Pancreas (tissue), 10 donors: ENCODE results near the gene KAT6B. TPM values are rescaled to one million over a fixed set of nuclear protein-coding genes. Genes with fewer than 3 reads are reported as not detected.
A peak's percentile ranks its signal among the peaks of the same experiment; 100 is the strongest.

Experiments
- ATAC-seq, 4 donors: fragments of 200-7000 bp; cut with Tn5 transposase; one replicate each; pipeline versions ENCODE4 v1.8.0 to v1.9.1; 2020; ENCODE audit warnings: mild to moderate bottlenecking in 4 of 4, moderate library complexity in 4 of 4
- DNase-seq, 6 donors: peaks; one replicate each; pipeline ENCODE4 v3.0.0-alpha.2; 2020
- FAIRE-seq: peaks from 2 replicates; lab custom pipeline; 2012; peaks lifted over from hg19 to GRCh38; lab: Jason Lieb, UNC
- H3K27ac ChIP-seq, 4 donors: fragments of 200-600 bp; sonication (generic); 1 replicate in 3 of 4; 2 replicates in 1 of 4; pipeline versions ENCODE4 v1.5.0 to v1.8.0; 2020
- H3K27me3 ChIP-seq, 4 donors: fragments of 200-600 bp; one replicate each; pipeline ENCODE4 v1.8.0; 2021
- H3K36me3 ChIP-seq, 3 donors: fragments of 200-600 bp; sonication (generic) in 1 of 3; one replicate each; pipeline versions ENCODE4 v1.5.0 to v1.8.0; 2020 to 2021
- H3K4me1 ChIP-seq, 3 donors: fragments of 200-600 bp; one replicate each; pipeline ENCODE4 v1.8.0; 2021
- H3K4me3 ChIP-seq, 4 donors: fragments of 200-600 bp; sonication (generic) in 2 of 4; one replicate each; pipeline versions ENCODE4 v1.5.0 to v1.8.0; 2020 to 2021
- H3K9me3 ChIP-seq, 4 donors: fragments of 200-600 bp; one replicate each; pipeline ENCODE4 v1.8.0; 2021
- CTCF ChIP-seq, 4 donors: fragments of 200-600 bp; sonication (generic) in 3 of 4; IDR thresholded peaks; one replicate each; pipeline versions ENCODE4 v1.5.0 to v1.8.0; 2021; ENCODE audit warnings: antibody characterized with exemption in 4 of 4
- WGBS, 2 donors: extraction: QIAGEN DNeasy Blood & Tissue Kit; methylation state at CpG; one replicate each; pipeline ENCODE4 v1.1.7; 2013; 5-methylcytosine and 5-hydroxymethylcytosine counted together
- intact Hi-C, 3 donors: fragments of 100-400 bp; cut with DNase I; formaldehyde crosslinking; loops; one replicate each; pipeline versions ENCODE4 v1.11.1 to v1.14.2; 2022
- polyA plus RNA-seq, 2 donors: library from polyadenylated mRNA; stranded (reverse); fragments of 200-250 nt; gene quantifications; one replicate each; pipeline ENCODE4 v1.2.3, GENCODE V29; 2013
- total RNA-seq, 6 donors: library from RNA; stranded (reverse); fragmentation: NEBNext Ultra II Directional in 4 of 6; extraction: Animal tissue kit (Norgen Biotek cat#: 25700) in 4 of 6; gene quantifications; one replicate each; pipeline versions ENCODE4 v1.2.1 to v1.2.4, GENCODE V29; 2021 to 2023
- donor health status: healthy with polysubstance abuse.
- donor health status: DM: no; HTN: no; CAD: no; lungs with moderate emphysema.
- donor health status: DM: no; HTN: no; CAD: no.
- donor health status: control.
- donor health status: control.
- donor health status: Bipolar disorder and iron deficiency.
- donor health status: DM: yes; HTN: yes; CAD: no.
- donor health status: DM: no; HTN: no; CAD: no.
- donor health status: DM: no; HTN: no; CAD: no.
- donor health status: DM: yes; HTN: yes; CAD: no.

Gene KAT6B
- total and polyA plus RNA-seq, 8 donors = 7.6 to 28.6 (median 18.1) TPM

GRCh38 chr10:74963549-74963948 lies 137.1 kb downstream of the KAT6B start:
- H3K4me3 ChIP-seq = no peak overlapping the region
- no peak overlapping the region for H3K27ac ChIP-seq
- H3K36me3 ChIP-seq = no peaks in the 10 kb centered on the region
- 83 to 90% methylated on average over 3 of the region's 3 CpGs for WGBS, 2 donors
- no peak for TF ChIP-seq CTCF (IDR thresholded peaks at IDR 0.05)
- intact Hi-C loops = no loop called here
- H3K9me3 ChIP-seq = no peaks in the 10 kb centered on the region
- no peak for FAIRE-seq
- peaks cover 0 to 31% (median 19%) of the 10 kb centered on the region in 3 donors for H3K4me1 ChIP-seq
- DNase-seq = no peak
- no peaks in the 10 kb centered on the region for H3K27me3 ChIP-seq
- ATAC-seq = no peak

DNA sequence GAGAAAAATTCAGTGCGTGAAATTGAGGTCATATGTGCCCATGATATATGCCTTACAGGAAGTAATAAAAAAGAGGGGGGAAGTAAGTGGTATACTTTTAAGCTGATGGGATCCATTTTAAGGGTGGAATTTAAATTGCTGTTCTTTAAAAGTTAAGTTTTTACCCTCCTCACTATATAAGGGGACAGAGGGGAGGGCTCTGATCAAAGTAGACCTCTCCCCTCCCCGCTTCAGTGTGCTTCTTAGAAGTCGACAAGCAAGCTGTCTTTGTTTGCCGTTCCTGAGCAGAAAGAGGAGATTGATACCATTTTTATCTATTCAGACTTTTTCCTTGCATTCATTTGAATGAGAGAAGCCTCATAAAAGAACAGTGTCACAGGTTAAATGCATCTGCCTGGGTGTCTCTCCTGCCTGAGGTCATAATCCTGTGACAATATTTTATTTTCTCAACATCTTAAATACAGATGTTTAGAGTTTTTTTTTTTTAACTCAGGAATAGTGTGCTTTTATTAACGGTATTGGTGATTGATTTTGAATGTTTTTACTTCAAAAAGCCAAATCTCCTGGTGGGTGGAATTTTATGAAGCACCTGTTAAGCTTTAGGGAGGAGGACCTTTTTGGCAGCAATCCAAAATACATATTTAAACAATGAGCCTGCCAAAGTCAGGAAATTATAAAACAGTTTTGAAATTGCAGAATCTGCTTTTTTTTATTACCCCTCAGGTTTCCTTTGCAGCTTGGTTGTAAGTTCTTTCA lies 141.7 kb downstream of the KAT6B start:
- H3K27me3 ChIP-seq = no peaks in the 10 kb centered on the region
- WGBS, 2 donors = 35 to 42% methylated on average over 5 of the region's 5 CpGs
- H3K9me3 ChIP-seq = no peaks in the 10 kb centered on the region
- H3K4me3 ChIP-seq = no peak overlapping the region
- peak; percentile 75 to 85 (median 80) for ATAC-seq
- no peak for DNase-seq
- H3K27ac ChIP-seq = peak overlapping the region in 3 of 4 donors; percentile 58 to 66 (median 59)
- TF ChIP-seq CTCF (IDR thresholded peaks at IDR 0.05) = no peak
- FAIRE-seq = peak; percentile 81
- intact Hi-C loops = no loop called here
- H3K4me1 ChIP-seq = peaks cover 3 to 37% (median 20%) of the 10 kb centered on the region in 3 donors
- H3K36me3 ChIP-seq = no peaks in the 10 kb centered on the region

DNA sequence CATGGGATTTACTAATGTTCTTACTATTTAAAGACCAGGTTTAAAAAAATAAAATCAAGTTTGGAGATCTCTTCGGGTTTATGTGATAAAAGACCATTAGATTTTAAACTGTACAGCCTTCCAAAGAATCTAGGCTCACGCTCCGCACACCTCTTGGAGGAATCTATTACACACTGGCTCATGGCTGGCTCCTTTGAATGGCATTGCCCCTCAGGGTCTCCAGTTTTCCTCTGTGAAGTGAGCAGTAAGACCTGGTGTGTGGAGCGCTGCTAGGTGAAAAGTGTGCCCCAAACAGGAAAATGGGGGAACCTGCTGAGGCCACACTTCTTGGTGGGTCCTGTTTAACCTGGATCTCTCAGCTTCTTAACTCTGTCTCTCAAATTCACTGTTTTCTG lies 142.3 kb downstream of the KAT6B start:
- H3K4me1 ChIP-seq = peaks cover 4 to 41% (median 22%) of the 10 kb centered on the region in 3 donors
- TF ChIP-seq CTCF (IDR thresholded peaks at IDR 0.05) = no peak
- intact Hi-C loops = no loop called here
- H3K4me3 ChIP-seq = no peak overlapping the region
- no peaks in the 10 kb centered on the region for H3K9me3 ChIP-seq
- no peaks in the 10 kb centered on the region for H3K27me3 ChIP-seq
- WGBS, 2 donors = 32 to 44% methylated on average over 4 of the region's 4 CpGs
- ATAC-seq = peak; percentile 26 to 84 (median 74)
- no peaks in the 10 kb centered on the region for H3K36me3 ChIP-seq
- H3K27ac ChIP-seq = peak overlapping the region in 3 of 4 donors; percentile 58 to 66 (median 59)
- no peak for DNase-seq
- no peak for FAIRE-seq

GRCh38 chr10:74969093-74969492 lies 142.7 kb downstream of the KAT6B start:
- intact Hi-C loops = no loop called here
- DNase-seq (no peak), ATAC-seq (peak in 3 of 4 donors; percentile 23 to 28 (median 23)), FAIRE-seq (no peak)
- Histone ChIP-seq H3K4me3 (no peak overlapping the region), H3K9me3 (no peaks in the 10 kb centered on the region), H3K4me1 (peaks cover 7 to 45% (median 26%) of the 10 kb centered on the region in 3 donors), H3K27ac (peak overlapping the region in 3 of 4 donors; percentile 58 to 66 (median 59)), H3K36me3 (no peaks in the 10 kb centered on the region), H3K27me3 (no peaks in the 10 kb centered on the region)
- TF ChIP-seq CTCF (IDR thresholded peaks at IDR 0.05) = no peak
- 30 to 39% methylated on average over 2 of the region's 2 CpGs for WGBS, 2 donors

DNA sequence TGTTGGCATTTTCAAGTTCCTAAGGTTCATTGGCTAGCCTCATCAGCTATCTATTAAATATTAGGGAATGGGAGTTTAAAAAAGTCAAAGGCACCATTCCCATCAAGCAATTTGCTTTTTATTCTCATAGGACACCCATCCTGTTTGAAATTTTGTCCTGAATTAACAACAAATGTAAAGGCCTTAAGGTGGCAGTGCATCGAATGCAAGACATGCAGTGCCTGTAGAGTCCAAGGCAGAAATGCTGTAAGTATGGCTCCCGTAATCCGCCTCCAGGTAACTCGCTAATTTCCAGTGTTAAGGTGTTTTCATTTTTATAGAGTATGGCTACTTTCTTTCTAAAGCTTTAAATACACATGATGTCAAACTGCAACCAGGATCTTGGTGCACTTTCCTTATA lies 143.1 kb downstream of the KAT6B start:
- H3K4me3 ChIP-seq = no peak overlapping the region
- peak overlapping the region in 2 of 4 donors; percentile 59 to 66 for H3K27ac ChIP-seq
- peaks cover 7 to 49% (median 27%) of the 10 kb centered on the region in 3 donors for H3K4me1 ChIP-seq
- WGBS, 2 donors = 95% methylated on average over 4 of the region's 4 CpGs
- H3K27me3 ChIP-seq = no peaks in the 10 kb centered on the region
- no peaks in the 10 kb centered on the region for H3K9me3 ChIP-seq
- H3K36me3 ChIP-seq = no peaks in the 10 kb centered on the region
- FAIRE-seq (no peak), ATAC-seq (peak in 1 of 4 donors; percentile 17), DNase-seq (no peak)
- intact Hi-C loops = no loop called here
- no peak for TF ChIP-seq CTCF (IDR thresholded peaks at IDR 0.05)
